Ovary (tissue), 3 donors: Measurements from ENCODE around the gene PFKL.

Experiments used
- CTCF ChIP-seq, 3 donors: fragments of 450-650 bp in 2 of 3; fragments of 200-600 bp in 1 of 3; IDR thresholded peaks; one replicate each; pipeline versions ENCODE4 v1.5.1 to v1.8.0; 2016 to 2022; ENCODE audit warnings: antibody characterized with exemption in 3 of 3, mild to moderate bottlenecking in 1 of 3
- EP300 ChIP-seq: sonication (generic); formaldehyde crosslinking; IDR thresholded peaks from one replicate; pipeline ENCODE4 v1.6.1; 2017; ENCODE audit warnings: antibody characterized with exemption
- POLR2A ChIP-seq: fragments of 450-650 bp; IDR thresholded peaks from one replicate; pipeline ENCODE4 v1.6.1; 2017; ENCODE audit warnings: antibody characterized with exemption, mild to moderate bottlenecking, moderate library complexity
- donor health status: DM: no; HTN: no; CAD: no.

DNA sequence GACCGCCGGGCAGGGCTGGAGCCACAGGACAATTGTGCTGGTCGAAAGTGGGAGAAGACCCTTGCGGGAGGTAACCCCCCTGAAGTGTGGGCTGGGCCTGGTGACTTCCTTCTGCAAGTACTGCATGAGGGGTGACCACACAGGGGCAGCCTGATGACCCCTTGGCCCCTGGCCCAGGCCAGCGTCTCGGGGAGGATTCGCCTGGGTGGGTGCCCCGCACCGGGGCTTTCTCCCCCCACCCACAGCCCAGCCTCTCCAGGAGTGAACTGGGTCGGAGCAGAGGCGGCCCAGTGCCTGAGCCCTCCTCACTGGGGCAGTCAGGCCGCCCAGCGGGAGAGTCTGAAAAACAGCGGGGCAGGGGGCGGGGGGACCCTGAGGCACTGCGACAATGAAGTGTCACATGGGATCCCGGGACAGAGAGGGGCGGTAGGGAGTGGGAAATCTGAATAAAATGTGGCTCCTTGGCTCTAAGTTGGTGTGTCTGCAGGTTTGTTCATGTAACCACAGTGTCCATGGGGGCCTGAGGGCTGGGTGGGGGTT lies 36.6 kb upstream of the PFKL start:
- TF ChIP-seq CTCF (IDR thresholded peaks at IDR 0.05) (no peak), EP300 (no peak), POLR2A (no peak)
